Measurements from ENCODE around the gene EDDM13.
"Not testable (repeated sequence)": the region's sequence is repeated elsewhere in the genome, so short reads cannot be mapped to it uniquely, and the experiment has no call there.

The EDDM13 gene

GRCh38 chr19:56321989-56322440 lies 49.5 kb downstream of the EDDM13 start:
- no peak for DNase-seq

- no peak for DNase-seq
Observed at GRCh38 chr19:56324436-56324835, 51.9 kb downstream of the EDDM13 start.

- no peak for DNase-seq
Observed at GRCh38 chr19:56332695-56333094, 60.1 kb downstream of the EDDM13 start.

- peak in 1 of 2 donors; percentile 48 for DNase-seq
Observed at GRCh38 chr19:56333506-56333905, 61.0 kb downstream of the EDDM13 start.

GRCh38 chr19:56335371-56335770 lies 62.8 kb downstream of the EDDM13 start:
- not testable (repeated sequence) for DNase-seq

GRCh38 chr19:56337077-56337476 lies 64.5 kb downstream of the EDDM13 start:
- not testable (repeated sequence) for DNase-seq

GRCh38 chr19:56339031-56339430 lies 66.5 kb downstream of the EDDM13 start:
- not testable (repeated sequence) for DNase-seq

GRCh38 chr19:56341948-56342347 lies 69.4 kb downstream of the EDDM13 start:
- no peak for DNase-seq

GRCh38 chr19:56347163-56347778 lies 74.7 kb downstream of the EDDM13 start:
- DNase-seq: no peak

GRCh38 chr19:56348289-56348877 lies 75.8 kb downstream of the EDDM13 start:
- DNase-seq: no peak

- peak; percentile 12 to 65 for DNase-seq
Observed at GRCh38 chr19:56350416-56351045, 78.0 kb downstream of the EDDM13 start.

- no peak for DNase-seq
Observed at GRCh38 chr19:56351208-56351607, 78.7 kb downstream of the EDDM13 start.

GRCh38 chr19:56355517-56355916 lies 83.0 kb downstream of the EDDM13 start:
- no peak for DNase-seq

GRCh38 chr19:56356944-56357343 lies 84.4 kb downstream of the EDDM13 start:
- no peak for DNase-seq

Measured in activated CD4-positive, alpha-beta T cell treated with anti-CD3 and anti-CD28 coated beads for 4 hours (primary cell).